ENCODE measurements around the gene DBP. TPM values are rescaled to one million over a fixed set of nuclear protein-coding genes. Genes with fewer than 3 reads are reported as not detected.

Gene DBP
- polyA plus RNA-seq, 12 donors = 3.7 to 11.3 (median 5.3) TPM; not detected in 1

- DNase-seq = no peak
Observed at GRCh38 chr19:48614436-48615230, 22.5 kb downstream of the DBP start, which contains the start of gene FAM83E. FAM83E (minus strand) TSS chr19:48615076; CDS start chr19:48613372, 1,704 bp downstream.

DNA sequence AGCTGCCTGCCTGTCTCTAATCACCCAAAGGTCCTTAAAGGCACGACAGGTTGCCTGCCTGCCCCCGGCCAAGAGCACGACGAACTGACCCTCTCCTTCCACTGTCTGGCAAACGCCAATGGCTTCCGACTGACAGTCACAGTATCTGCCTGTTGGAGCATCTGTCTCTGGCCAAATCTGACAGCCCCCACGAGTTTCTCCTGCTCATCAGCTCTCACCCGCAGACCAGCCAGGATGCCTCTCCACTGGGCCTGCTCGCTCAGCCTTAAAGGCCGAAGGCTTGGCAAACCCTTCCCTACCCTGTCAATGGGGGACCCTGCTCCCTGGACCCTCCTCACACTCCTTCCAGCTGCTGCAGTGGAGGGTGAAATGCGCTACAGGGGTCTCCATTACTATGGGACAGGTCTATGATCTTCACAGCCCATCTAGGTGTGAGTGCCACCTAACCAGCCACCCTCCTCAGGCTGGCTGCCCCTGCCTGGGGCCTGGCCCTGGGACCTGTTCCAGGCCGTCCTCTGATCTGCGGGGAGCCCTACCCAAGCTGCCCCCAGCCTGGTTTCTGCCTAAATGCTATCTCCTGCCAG lies 23.2 kb downstream of the DBP start:
- no peak for DNase-seq

DNA sequence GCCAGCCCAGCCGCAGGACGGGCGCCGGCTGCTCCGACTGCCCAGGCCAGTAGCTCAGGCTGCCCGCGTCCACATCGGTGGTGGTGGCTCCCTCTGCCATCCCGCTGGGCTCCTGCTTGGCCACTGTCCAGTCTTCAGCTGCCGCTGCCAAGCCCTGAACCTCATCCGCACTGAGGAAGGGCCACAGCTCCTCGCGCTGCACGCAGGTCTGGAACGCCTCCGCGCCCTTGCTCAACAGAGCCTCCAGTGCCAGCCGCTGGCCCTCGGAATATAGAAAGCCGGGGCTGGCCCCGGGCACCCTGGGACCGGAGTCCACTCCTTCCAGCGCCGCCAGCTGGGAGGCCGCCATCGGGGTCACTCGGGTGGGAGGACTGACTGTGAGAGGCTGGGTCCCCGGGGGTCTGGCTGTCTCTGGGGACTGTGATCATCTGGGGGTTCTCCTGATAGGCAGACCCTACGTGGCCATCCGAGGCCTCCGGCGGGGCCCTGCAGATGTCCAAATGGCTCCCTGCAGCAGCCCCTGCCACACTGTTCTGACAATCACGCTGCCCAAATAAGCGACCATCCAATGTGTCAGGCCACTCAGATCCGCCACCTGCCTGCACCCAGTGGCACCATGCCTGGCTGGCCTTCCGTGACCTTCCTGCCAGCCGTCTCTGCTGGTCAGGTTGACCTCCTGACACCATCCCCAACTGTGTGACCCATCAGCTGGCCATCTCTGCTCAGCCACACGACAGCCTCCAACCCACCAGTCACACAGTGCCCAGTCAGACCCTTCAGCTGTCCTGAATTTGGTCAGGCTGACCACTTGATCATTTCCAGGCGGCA lies 23.9 kb downstream of the DBP start:
- DNase-seq = no peak

GRCh38 chr19:48611872-48612271 lies 25.3 kb downstream of the DBP start:
- DNase-seq = no peak

DNA sequence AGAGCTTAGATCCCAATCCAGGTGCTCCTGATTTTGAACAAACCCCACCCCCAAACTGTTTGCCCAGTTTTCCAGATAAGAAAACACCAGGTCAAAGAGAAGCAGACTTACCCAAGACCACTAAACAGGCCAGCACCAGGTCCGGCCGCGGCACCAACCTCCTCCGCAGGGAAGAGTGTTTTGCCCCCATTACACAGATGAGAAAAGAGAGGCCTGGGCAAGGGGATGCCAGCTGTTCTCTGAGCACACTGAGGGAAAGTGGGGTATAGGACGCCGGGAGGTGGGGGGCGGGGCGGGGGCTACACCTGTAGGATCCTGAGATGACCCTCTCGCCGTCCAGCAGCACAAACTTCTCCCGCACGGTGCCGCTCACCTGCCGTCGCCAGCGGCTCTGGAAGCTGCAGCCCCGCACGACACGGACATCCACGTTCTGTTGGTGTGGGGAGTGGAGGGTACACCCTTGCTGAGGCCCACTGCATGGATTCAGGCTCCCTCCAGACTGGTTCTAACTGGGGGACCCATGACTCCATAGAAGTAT lies 27.5 kb downstream of the DBP start:
- no peak for DNase-seq

DNA sequence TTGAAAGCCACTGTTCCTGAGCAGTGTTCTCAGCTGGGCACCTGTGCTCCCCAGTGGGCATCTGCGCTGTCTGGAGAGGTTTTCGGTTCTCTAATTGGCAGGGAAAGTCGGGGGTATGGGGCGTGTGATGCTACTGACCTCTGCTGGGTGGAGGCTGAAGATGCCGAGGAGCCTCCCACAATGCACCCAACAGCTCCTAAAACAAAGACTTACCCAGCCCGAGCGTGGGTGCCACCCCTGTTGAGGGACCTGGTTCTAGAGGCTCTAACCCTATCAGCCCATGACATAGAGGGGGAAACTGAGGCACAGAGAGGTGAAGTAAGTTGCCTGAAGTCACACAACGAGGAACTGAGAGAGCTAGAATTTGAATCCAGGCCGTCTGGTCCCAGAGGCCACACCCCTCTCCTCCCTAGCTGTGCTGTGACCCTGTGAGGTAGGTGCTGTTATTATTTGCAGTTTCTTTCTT lies 28.3 kb downstream of the DBP start:
- no peak for DNase-seq

- no peak for DNase-seq
Observed at GRCh38 chr19:48607359-48607755, 29.8 kb downstream of the DBP start.

GRCh38 chr19:48606463-48607358 lies 30.5 kb downstream of the DBP start, which contains the start of gene SPACA4:
SPACA4 (plus strand) TSS chr19:48606742; CDS start chr19:48606979, 237 bp downstream.
- no peak for DNase-seq

DNA sequence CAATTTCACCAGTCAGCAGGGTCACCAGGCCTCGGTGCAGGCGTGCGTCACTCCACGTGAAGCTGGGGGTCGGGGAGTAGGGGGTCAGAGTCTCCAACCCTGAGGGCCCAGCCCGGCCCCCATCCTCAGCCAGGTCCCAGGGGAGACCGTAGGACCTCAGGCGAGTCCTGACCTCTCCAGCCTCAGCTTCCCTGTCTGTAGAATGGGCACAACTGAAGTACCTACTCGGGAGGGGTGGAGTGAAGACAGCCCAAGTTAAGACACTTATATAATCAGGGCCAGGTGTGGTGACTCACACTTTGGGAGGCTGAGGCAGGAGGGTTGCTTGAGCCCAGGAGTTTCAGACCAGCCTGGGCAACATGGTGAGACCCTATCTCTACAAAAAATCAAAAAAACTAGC lies 33.3 kb downstream of the DBP start:
- no peak for DNase-seq

GRCh38 chr19:48603449-48603848 lies 33.7 kb downstream of the DBP start:
- DNase-seq = no peak

DNA sequence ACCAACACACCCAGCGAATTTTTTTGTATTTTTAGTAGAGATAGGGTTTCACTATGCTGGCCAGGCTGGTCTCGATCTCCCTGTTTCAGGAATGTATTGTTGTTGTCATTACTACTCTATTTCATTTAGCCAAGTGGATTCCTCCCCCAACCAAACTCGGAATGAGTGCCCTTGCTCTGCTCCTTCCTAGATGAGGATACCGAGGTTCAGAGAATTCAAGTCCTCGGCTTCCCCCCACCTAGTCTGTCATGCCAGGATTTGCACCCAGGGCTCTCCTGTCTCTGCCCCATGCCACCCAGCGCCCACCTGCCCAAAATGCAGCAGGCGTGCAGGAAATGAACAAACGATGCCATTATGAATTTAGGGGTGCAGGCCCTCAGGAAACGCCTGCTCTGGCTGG lies 34.2 kb downstream of the DBP start:
- no peak for DNase-seq

GRCh38 chr19:48600679-48601417 lies 36.3 kb downstream of the DBP start:
- DNase-seq = no peak

GRCh38 chr19:48598996-48599700 lies 38.0 kb downstream of the DBP start:
- no peak for DNase-seq

- DNase-seq = no peak
Observed at GRCh38 chr19:48596679-48597465, 40.3 kb downstream of the DBP start.

GRCh38 chr19:48596237-48596636 lies 40.9 kb downstream of the DBP start:
- DNase-seq = no peak

DNA sequence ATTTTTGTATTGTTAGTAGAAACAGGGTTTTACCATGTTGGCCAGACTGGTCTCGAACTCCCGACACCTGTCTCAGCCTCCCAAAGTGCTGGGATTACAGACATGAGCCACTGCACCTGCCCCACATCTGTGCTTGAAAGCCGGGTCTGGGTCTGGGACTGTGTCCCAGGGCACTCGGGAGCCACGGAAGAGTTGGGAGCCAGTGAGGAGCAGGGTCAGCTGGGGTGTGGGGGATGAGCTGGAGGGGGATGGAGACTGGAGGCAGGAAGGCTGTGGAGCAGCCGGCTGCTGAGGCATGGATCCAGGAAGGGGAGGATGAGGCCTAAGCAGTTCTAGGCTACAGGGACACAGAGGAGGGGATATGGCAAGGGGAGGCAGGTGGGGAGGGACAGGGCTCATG lies 41.3 kb downstream of the DBP start:
- no peak for DNase-seq

DNA sequence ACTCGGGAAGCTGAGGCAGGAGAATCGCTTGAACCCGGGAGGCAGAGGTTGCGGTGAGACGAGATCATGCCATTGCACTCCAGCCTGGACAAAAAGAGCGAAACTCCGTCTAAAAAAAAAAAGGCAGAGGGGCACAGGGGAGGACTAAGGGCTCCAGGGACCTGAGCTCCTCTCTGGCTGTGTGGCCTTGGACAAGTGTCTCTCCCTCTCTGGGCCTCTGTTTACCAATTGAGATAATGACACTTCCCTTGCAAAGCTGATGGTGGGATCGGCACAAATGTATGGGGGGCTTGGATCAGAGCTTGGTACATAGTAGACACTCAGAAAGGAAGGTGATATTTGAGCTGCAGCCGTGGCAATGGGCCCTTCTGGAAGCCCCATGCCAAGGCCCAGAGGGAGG lies 42.0 kb downstream of the DBP start:
- DNase-seq = no peak

GRCh38 chr19:48591021-48591420 lies 46.2 kb downstream of the DBP start:
- DNase-seq = no peak

Measured in muscle of arm (tissue), 12 donors.